ENCODE measurements around the gene SPAG16.

GRCh38 chr2:214069254-214069653, 785.0 kb downstream of the SPAG16 start:
- TF ChIP-seq CTCF (IDR thresholded peaks at IDR 0.05) (no peak), POLR2A (IDR thresholded peaks at IDR 0.05) (no peak)

Measured in prostate gland (tissue), 2 donors.